ENCODE data around the gene AGBL1. TPM values are rescaled to one million over a fixed set of nuclear protein-coding genes. Genes with fewer than 3 reads are reported as not detected.

The AGBL1 gene
- total and polyA plus RNA-seq, 9 donors: under 0.01 to 0.02 TPM; not detected in 7

GRCh38 chr15:86157606-86158293 is 78.1 kb downstream of the AGBL1 start:
- Histone ChIP-seq H3K27me3 (no peaks in the 10 kb centered on the region), H3K36me3 (no peaks in the 10 kb centered on the region), H3K27ac (no peak overlapping the region), H3K9me3 (no peaks in the 10 kb centered on the region), H3K4me3 (no peak overlapping the region), H3K4me1 (ENCODE audit: insufficient read depth) (no peaks in the 10 kb centered on the region)
- no peak for DNase-seq
- intact Hi-C loops (cut with DNase I): no loop called here
- no peak for TF ChIP-seq EP300 (IDR thresholded peaks at IDR 0.05)
- no peak for TF ChIP-seq POLR2A (IDR thresholded peaks at IDR 0.05)
- no peak for TF ChIP-seq CTCF (IDR thresholded peaks at IDR 0.05)
- 71 to 77% (median 73%) methylated on average over 6 of the region's 6 CpGs for WGBS, 3 donors

- WGBS, 3 donors: 67 to 76% (median 70%) methylated on average over 3 of the region's 3 CpGs
- no peak for TF ChIP-seq POLR2A (IDR thresholded peaks at IDR 0.05)
- no peak for TF ChIP-seq CTCF (IDR thresholded peaks at IDR 0.05)
- TF ChIP-seq EP300 (IDR thresholded peaks at IDR 0.05): no peak
- Histone ChIP-seq H3K4me3 (no peak overlapping the region), H3K36me3 (no peaks in the 10 kb centered on the region), H3K27me3 (no peaks in the 10 kb centered on the region), H3K27ac (no peak overlapping the region), H3K4me1 (ENCODE audit: insufficient read depth) (no peaks in the 10 kb centered on the region), H3K9me3 (no peaks in the 10 kb centered on the region)
- intact Hi-C loops (cut with DNase I): no loop called here
- no peak for DNase-seq
Measured at GRCh38 chr15:86159468-86159867, 79.8 kb downstream of the AGBL1 start.

GRCh38 chr15:86161250-86161649 is 81.6 kb downstream of the AGBL1 start:
- 72 to 75% (median 72%) methylated on average over 5 of the region's 5 CpGs for WGBS, 3 donors
- no peak for DNase-seq

GRCh38 chr15:86162172-86162591 is 82.5 kb downstream of the AGBL1 start:
- Histone ChIP-seq H3K27me3 (no peaks in the 10 kb centered on the region), H3K27ac (no peak overlapping the region), H3K4me1 (ENCODE audit: insufficient read depth) (no peaks in the 10 kb centered on the region), H3K9me3 (no peaks in the 10 kb centered on the region), H3K36me3 (no peaks in the 10 kb centered on the region), H3K4me3 (no peak overlapping the region)
- intact Hi-C loops (cut with DNase I): no loop called here
- TF ChIP-seq CTCF (IDR thresholded peaks at IDR 0.05) (no peak), POLR2A (IDR thresholded peaks at IDR 0.05) (no peak), EP300 (IDR thresholded peaks at IDR 0.05) (no peak)
- 58 to 96% (median 73%) methylated on average over 2 of the region's 2 CpGs for WGBS, 3 donors
- DNase-seq: no peak

More at GRCh38 chr15:86161250-86161649, 81.6 kb downstream of the AGBL1 start:
- intact Hi-C loops (cut with DNase I): no loop called here
- Histone ChIP-seq H3K4me1 (ENCODE audit: insufficient read depth) (no peaks in the 10 kb centered on the region), H3K9me3 (no peaks in the 10 kb centered on the region), H3K4me3 (no peak overlapping the region), H3K27ac (no peak overlapping the region), H3K27me3 (no peaks in the 10 kb centered on the region), H3K36me3 (no peaks in the 10 kb centered on the region)
- TF ChIP-seq EP300 (IDR thresholded peaks at IDR 0.05): no peak
- no peak for TF ChIP-seq CTCF (IDR thresholded peaks at IDR 0.05)
- no peak for TF ChIP-seq POLR2A (IDR thresholded peaks at IDR 0.05)
